SKM-1 (cell line): ENCODE measurements around the gene NAXD.
"Not testable (repeated sequence)": the region's sequence is repeated elsewhere in the genome, so short reads cannot be mapped to it uniquely, and the experiment has no call there.

Source experiments
- DNase-seq: peaks from one replicate; lab custom pipeline; 2025; ENCODE audit not compliant: unreplicated experiment; lab: John Stamatoyannopoulos, UW

NAXD gene

GRCh38 chr13:110593430-110594130 is 21.8 kb upstream of the NAXD start:
- DNase-seq: peak; percentile 46

DNA sequence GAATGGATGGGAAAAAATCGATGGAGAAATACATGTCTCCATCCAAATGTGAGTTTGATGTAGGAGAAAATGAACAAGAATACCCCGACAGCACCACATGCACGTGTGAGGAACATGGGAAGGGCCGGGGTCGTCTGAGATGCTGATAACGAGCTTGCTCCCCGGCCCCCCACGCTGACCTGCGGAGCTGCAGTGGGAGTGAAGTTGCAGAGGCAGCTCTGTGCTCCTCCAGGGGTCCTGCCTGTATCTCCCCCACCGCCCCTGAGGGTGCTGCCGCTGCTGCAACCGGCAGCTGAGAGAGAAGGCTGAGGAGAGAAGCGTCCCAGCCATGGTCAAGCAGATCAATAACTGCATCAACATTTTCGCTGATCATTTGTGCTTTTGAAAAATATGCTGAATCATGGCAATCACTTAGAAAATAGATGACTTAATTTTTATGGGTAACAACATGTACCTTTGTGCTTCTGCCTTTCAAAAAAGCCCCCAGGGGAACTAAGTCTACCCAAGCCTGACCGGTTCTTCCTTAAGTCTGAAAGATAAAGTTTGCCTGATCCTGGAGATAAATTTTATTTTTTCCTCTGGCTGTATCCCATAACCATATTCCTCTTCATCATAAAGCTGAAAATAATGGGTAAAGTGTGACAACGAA is 18.2 kb upstream of the NAXD start:
- no peak for DNase-seq

DNA sequence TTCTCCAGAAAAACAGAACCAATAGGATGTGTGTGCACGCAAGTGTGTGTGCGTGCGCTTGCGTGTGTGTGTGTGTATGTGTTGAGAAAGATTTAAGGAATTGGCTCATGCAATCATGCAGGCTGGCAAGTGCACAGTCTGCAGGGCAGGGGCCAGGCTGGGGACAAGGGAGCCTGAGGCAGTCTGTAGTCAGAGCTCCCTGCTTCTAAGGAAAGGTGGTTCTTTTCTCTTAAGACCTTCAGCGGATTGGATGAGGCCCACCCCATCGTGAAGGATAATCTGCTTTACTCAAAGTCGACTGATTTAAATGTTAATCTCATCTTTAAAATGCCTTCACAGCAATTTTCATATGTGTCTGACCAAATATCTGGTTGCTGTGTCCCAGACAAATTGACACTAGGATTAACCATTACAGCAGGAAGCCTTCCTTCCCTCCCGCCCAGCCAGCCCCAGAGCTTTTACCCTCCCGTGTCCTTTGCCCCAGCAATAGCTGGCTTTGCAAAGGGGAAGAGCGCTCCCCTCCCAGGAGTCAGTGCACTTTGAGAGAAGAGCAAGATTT is 15.0 kb upstream of the NAXD start:
- no peak for DNase-seq

- DNase-seq: no peak
These were observed 14.4 kb upstream of the NAXD start for GRCh38 chr13:110600980-110601379.

DNA sequence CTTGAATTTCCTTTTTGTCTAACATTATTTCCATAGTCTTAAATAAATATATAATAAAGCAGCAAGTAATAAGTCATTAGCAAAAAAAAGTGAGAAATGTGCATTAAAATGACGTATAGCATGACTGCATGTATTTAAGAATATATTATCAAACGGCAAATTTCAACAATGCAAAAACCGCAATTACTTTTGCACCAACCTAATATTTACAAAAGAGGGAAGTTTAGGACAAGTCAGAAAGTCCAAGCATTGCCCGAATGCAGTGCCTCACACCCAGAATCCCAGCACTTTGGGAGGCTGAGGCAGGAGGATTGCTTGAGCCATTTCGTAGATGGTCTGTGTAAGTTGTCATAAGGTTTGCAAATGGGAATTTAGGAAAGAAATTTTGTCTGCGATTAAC is 10.2 kb upstream of the NAXD start:
- no peak for DNase-seq

GRCh38 chr13:110606281-110606680 is 9.1 kb upstream of the NAXD start:
- not testable (repeated sequence) for DNase-seq

DNA sequence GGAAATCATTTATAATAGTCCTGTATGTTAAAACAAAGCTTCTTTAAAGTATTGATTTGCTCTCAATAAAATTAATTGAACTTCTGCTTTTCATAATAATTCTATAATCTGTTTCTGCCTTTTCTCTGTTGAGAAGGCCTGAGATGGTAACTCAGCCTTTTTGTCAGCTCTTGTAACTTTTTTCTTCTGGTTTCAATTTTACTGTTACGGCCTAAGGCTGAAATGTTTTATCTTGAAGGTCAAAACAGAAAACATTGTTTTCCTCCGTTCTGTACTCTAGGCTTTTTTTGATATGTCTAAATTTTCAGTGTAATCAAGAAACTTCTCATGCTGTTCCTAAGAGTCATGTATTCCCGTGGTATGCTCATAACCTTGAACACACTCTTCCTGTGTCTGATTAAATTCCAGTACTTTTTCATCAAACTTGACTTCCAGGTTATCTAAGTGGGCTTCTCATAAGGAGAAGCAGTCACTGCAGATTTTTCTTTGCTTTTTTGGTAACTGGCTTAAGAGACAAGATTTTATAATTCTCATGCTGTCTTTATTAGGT is 7.6 kb upstream of the NAXD start:
- no peak for DNase-seq

GRCh38 chr13:110610955-110611595 is 4.3 kb upstream of the NAXD start:
- DNase-seq: no peak

DNA sequence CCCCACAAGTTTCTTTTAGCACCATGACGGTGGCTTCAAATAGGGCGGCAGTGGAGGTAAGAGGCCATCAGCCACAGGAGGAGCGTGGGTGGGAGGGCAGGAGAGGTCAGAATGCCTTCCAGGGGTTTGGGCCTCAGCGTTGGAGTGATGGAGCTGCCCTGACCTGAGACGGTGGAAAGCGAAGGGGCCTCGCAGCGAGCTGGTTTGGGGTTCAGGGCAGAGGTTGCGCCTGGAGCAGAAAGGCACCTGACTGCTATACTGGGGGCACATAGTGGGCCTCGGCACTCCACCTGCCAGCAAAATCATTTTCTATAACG is 382 bp upstream of the NAXD start:
- DNase-seq: no peak

- no peak for DNase-seq
These were observed 1.1 kb downstream of the NAXD start for GRCh38 chr13:110616103-110617101.

DNA sequence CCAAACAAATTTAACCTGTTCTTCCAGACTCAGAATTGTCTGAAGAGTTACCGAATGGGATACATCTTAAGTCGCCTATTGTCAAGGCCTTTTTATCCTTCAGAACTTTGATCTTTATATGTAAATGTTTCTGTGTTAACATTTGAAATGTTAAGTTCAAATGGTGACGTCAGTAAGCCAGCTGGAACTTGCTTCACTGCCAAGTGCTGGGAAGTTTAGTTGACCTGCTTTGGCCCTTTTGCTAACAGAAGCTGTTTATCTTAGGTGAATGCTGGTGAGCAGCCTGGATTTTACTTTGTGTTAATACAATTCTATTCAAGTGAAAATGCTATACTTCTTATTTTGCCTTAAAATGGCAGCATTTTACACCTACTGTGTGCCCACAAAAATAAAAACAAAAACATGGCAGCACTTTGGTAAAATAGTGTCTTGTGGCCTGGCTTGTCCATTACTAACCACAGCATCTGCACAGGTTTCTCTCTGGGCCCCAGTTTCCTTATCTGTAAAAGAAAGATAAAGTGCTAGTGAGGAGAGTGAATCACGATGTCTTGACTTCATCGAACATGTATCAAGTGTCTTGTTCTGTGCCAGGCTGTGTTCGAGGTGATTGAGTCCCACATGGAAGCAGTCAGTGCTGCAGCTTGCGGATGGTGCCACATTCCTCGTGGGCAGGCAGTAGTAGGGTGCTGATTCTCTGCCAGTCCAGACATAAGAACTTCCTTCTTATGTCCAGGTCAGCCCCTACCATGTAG is 2.2 kb downstream of the NAXD start:
- no peak for DNase-seq

GRCh38 chr13:110618167-110618566 is 2.8 kb downstream of the NAXD start:
- no peak for DNase-seq

DNA sequence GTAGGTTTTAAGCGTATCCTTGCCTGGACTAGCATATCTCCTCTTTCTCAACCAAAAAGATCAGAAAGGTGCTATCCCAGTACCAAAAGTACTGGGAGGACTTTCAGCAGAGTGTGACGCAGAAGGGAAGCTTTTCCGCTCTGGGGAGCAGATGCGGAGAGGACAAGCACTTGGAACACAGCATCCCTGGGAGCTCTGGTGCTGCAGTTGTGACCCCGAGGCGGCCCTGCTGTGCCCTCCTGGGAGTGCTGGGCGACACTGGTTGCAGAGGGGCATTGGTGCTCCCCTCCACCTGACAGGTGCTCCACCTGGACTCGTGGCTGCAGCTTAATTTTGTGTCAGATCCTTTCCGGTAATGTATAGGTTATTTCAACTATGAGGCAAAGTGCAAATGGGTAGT is 3.4 kb downstream of the NAXD start:
- DNase-seq: no peak

GRCh38 chr13:110620596-110620995 is 5.3 kb downstream of the NAXD start:
- no peak for DNase-seq

GRCh38 chr13:110624766-110625756 is 9.7 kb downstream of the NAXD start:
- DNase-seq: no peak

DNA sequence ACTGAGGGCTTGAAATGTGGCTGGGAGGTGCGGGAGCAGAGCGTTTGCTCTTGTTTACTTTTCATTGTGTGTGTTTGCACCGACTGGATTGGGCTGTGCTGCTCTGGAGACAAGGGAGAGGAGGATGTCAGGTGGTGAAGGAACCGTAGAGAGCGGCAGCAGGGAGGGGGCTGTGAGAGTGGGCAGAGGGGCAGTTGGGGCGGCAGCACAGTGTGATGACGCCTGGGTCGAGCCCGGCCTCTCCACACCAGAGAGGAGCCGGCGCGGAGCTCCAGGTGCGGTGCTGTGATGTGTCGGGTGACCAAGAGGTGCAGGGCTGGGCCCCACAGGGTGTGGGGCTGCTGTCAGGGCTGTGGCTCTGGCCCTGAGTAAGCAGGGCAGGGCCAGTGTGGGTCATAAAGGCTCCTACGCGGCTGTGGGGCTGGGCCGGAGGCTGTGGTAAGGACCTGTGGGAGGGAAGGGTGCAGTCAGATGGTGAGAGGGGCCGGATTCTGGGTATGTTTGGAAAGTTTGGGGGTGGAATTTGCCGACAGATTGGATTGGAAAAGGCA is 10.5 kb downstream of the NAXD start:
- DNase-seq: no peak

DNA sequence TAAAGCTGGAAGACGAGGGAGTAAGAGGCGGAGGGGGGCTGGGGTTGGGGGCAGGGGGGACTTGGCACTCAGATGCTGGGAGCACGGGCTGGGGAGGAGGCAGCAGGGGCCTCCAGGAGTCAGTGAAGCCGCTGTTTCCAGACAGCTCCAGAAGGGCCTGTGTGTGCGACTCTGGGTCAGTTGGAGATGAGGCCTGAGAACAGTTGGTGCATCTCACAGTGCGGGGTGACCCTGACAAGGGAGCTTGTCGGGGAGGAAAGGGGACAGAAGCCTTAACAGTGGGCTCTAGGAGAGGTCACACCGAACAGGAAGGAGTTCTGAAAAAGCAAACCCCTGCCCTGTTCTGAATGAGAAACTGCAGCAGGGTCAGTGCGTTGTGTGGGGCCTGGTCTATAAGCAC is 11.2 kb downstream of the NAXD start:
- no peak for DNase-seq

GRCh38 chr13:110627351-110627750 is 12.0 kb downstream of the NAXD start:
- no peak for DNase-seq
